GM19452 (cell line): ENCODE results near the gene DGCR6L.
"Not testable (repeated sequence)": the region's sequence is repeated elsewhere in the genome, so short reads cannot be mapped to it uniquely, and the experiment has no call there.

ENCODE experiments used
- ATAC-seq: cut with Tn5 transposase; IDR thresholded peaks from one replicate; pipeline ENCODE4 v1.9.1; 2021; ENCODE audit not compliant: unreplicated experiment

DGCR6L gene

DNA sequence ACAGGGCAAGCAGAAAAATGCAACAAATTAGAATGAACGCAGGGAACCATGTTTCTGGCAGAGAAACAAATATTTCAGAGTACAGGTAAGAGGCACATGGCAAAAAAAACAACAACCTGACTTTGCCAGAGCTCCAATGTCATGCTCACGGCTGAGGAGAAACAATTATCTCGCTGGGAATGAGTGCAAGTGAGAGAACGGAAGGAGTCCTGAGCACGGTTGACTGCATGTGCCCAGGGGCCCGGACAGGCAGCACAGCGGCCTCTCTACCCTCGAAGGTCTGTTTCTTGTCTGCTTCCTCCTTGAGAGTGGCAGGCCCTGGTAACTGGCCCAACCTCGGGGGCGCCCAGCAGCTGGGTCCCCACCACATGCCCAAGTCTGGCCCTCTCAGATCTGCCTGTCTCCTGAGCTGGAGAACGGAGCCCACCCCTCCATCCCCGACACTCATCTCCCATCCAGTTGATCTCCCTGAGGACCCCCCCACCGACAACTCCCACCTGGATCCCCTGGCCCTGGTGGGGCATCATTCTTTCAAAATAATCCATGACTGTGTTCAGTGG lies 27.1 kb downstream of the DGCR6L start:
- no peak for ATAC-seq

- ATAC-seq, result no peak
Measured at GRCh38 chr22:20292108-20292507, 27.8 kb downstream of the DGCR6L start.

DNA sequence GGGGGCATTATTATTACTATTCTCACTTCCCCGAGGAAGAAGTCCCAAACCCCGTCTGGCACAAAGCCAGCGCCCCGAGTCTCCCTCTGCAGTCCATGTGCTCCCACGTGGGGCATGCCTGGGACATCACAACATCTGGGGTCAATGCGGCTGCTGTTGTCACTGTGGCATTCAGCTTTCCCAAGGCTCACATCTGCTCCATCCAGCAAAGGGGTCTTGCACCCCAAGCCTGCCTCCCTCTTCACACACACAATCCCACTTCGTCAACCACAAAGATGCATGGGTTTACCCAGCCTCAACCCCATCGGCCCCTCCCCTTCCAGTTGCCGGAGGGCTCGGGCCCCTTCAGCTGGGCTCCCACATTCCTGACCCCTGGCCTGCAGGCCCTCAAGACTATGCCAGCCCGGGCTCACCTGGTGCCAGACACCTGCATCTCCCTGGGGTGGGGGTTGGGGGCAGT lies 28.2 kb downstream of the DGCR6L start:
- ATAC-seq, result no peak

DNA sequence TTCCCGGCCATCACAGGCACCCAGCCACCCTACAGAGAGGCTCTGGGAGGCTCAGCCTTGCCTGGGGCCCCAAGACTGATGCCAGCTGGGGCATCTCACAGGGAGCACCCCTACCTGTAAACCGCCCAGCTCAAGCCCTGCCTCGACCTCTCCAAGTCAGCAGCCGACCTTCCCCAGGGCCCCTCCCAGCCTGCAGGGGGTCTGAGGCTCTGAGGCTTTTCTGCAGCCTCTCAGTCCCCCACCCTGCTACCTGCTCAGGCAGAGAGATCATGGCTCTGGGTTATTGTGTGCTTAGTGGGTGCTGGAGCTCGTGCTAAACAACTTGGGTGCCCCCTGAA lies 28.6 kb downstream of the DGCR6L start:
- ATAC-seq, result no peak

DNA sequence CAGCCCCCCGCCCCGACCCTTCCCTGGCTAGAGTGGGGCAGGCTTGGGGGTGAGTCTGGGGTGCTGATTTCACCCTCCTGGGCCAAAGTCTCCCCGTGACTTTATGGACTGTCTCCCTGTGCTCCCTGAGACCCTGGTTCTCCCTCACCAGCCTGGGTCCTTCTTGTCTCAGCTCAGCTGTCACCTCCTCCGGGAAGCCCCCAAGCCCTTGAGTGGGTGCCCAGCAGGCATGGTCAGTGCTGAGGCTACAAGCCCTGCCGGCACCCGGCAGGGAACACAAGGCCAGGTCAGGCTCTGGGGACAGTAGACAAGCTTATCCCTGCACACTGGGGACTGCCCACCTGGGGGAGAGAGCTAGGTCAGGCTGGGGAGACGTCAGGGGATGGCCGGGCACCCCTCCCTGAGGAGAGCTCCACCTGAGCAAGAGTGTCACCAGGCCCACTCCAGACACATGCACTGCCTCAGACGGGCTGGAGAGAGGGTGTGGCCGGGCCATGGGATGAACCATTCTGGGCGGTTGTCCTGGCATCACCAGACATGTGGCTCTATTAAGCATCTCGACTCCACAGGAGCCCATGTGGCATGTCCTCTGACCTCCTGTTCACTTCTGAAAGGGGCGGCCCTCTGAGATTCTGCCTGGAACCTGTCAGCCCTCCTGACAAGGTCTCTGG lies 29.1 kb downstream of the DGCR6L start:
- ATAC-seq, result no peak

- ATAC-seq, result no peak
Measured at GRCh38 chr22:20290045-20290392, 29.8 kb downstream of the DGCR6L start.

DNA sequence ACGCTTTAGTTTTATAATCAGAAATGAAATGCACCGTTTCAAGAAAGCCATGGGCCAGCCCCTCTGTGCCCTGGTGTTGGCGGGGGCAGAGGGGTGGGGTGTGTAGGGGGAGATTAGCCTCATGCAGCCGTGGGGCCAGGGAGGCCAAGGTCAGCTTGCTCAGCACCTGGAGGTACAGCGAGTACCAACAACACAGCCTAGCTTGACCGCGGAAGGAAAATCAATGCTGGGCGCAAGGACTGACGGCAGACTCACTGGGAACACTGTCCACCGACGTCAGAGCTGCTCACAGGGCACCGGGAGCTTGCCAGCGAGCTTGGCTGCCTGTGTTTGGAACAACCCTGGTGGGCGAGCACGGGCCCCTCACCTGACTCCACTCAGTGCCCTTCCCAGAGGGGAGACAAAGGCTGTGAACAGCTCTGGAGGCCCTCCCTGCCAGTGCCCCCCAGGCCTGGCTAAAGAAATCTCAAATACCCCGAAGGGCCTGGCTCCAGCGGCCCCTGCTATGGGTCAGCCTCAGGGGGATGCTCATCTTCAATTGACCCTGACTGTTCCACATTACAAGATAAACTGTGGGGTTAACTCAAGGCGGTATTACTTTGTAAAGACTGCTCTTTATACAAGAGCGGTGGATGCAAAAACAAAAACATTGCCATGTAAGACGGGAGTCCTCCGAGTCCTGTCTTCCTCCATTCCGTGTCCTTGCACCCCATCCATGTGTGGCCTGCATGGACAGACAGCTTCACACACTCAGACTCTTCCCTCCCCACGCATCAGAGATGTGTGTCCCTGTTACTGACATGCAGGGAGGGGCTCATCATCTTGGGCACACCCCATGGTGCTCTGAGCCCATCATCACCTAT lies 30.4 kb downstream of the DGCR6L start:
- ATAC-seq, result not testable (repeated sequence)

DNA sequence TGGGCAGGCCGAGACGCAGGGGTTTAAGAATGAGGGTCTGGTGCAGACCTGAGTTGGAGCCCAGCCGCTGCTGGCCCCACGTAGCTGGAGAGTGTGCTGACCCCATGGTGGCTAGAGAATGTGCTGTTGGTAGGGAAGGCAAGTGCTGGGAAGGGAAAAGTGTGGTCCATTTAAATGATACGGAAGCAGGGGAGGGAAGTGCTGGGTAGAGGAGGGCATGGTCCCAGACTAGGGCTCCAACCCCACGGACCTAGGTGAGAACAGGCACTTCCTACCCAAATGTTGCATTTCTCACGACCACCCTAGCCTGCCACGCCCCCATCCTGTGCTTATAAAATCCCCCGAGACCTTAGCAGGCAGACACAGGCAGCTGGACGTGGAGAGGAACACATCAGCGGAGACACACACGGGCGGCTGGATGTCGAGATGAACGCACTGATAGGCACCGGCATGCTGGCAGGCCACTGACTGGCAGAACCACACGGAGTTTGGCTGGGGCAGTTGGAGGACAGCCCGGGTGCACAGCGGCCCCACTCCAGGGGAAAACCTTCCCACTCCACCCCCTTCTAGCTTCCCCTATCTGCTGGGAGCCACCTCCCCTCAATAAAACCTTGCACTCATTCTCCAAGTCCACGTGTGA lies 33.0 kb downstream of the DGCR6L start:
- not testable (repeated sequence) for ATAC-seq

- not testable (repeated sequence) for ATAC-seq
Measured at GRCh38 chr22:20286312-20286660, 33.6 kb downstream of the DGCR6L start.

DNA sequence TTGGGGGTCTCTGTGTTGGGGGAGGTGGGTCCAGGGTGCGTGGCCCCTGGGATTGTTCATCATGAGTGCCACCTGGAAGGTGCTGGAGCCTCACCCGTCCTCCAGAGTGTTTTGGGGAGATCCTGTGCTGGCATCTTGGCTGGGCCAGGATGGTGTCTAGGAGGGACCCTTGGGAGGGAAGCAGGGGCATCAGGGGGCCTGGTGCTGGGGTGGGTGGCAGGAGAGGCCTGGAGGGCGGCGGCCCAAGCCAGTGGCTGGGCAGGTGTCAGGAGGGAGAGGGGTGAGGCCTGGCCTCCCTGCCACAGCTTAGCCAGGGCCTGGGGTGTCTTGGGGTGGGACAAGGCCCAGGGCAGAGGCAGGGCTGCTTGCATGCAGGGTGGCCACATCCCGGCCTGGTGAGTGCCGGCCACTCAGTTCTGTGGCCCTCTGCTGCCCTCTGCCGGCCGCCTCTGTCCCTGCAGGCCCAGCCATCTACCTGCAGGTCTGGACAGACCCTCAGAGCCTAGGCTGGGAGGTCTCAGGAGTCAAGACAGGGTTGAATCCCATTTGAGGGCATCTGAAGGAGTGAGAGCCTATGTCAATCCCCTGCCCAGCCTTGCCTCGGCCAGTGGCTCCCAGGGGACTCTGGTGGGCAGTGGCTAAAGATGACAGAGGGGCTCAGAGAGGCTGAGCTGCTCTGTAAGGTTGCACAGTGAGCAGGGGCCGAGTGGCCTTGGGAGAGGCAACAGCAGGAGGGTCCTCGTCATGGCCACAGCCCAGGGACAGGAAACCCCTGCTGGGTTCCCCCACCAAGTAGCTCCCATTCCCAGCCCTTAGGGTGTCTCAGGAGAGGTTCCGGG lies 34.2 kb downstream of the DGCR6L start:
- ATAC-seq, result not testable (repeated sequence)

DNA sequence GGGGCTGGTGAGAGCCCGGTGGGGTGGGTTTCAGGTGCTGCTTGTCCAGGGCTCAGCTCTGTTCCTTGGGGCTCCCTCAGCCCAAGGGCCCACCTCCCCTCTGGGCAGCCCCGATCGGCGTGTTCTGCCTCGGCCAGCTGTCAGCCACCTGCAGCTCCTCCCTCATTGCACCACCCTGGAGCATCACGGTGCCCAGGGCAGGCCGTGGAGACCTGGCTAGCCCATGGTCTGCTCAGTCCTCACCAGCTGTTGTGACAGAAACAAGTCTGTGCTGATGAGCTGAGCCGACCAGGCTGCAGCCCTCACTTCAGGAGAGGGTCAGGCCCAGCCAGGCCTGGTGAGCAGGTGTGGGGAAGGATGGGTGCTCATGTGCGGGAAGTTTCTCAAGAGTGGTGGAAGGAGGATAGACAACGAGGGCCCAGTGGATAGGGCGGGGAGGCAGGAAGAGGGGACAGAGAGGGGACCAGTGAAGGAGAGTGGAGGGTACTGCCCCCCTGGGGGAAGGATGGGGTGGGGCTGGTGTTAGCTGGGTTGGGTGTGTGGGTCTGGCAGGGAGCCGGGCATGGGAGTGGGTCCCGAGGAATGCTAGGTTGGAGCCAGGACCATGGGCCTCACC lies 35.3 kb downstream of the DGCR6L start:
- no peak for ATAC-seq

DNA sequence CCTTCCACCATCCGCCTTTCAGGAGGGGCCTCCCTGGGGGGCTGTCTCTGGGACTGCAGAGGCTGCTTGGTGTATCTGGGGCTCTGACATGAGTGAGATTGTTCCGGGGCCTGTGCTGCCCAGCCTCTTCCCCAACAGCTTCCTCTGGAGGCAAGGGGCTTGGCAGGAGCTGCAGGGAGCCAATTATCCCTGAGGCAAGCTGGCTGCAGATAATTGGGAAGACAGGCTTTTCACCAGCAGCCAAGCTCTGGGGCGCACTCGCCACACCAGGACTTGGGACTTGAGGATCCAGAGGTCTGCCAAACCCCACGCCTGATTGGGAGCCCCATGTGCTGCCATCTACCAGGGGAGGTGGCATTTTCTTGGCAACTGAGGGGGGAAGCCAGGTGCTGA lies 36.2 kb downstream of the DGCR6L start:
- no peak for ATAC-seq

- no peak for ATAC-seq
Measured at GRCh38 chr22:20282901-20283673, 36.8 kb downstream of the DGCR6L start.

- no peak for ATAC-seq
Measured at GRCh38 chr22:20281891-20282290, 38.0 kb downstream of the DGCR6L start.

DNA sequence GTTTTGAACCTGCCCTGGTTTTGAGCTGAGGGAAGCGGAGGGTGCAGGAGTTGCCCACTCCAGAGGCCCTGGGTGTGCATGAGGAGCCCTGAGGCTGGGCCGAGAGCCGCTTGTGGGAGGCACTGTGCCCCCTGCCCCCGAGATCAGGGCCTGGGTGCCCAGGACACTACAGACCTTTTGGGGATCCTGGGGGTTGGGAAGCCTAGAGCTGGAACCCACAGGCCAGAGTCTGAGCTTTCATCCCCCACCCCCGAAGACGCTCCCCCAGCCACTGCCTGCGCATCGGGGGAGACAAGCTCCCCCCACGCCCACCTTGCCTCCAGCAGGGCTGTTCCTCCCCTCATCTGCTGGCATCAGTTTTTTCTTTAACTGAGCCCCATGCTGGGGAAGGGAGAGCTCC lies 38.4 kb downstream of the DGCR6L start:
- ATAC-seq, result not testable (repeated sequence)

DNA sequence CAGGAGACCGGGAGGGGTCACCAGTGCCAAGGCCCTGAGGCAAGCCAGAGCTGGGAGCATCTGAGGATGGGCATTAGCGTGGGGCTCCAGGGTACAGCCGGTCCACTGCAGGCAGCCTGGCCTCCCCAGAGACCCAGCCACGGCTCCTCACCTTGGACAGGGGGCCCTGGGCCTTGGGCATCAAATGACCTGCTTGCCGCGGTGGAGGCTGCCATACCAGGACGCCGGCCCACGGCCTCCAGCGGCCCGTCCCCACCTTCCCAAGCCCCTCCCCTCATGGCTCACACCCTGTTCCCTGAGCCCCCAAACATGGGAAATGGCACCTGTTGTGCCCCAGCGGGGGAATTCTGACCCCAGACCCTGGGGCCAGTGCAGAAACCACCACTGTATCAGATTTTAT lies 39.0 kb downstream of the DGCR6L start:
- no peak for ATAC-seq

- ATAC-seq, result not testable (repeated sequence)
Measured at GRCh38 chr22:20280163-20280562, 39.7 kb downstream of the DGCR6L start.

DNA sequence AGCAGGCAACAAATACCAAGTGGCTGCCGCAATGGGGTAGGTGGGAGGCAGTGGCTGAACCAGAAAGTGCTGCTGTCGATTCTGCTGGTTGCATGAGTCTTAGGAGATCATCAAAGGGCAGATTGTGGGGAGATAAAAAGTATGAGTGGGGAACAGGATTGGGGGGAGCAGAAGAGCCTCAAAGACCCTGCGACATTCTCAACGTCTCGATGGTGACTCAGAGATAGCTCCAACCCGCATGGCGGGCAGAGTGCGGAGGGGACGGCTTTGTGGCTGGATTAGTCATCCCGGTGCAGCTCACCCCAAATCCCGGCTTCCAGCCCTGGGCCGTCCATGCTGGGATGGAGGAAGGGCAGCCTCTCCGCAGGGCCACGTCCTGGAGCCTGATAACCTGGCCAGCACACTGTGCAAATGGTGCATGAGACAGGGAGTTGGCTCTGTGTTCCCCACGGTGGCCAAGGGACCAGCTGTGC lies 40.2 kb downstream of the DGCR6L start:
- no peak for ATAC-seq

DNA sequence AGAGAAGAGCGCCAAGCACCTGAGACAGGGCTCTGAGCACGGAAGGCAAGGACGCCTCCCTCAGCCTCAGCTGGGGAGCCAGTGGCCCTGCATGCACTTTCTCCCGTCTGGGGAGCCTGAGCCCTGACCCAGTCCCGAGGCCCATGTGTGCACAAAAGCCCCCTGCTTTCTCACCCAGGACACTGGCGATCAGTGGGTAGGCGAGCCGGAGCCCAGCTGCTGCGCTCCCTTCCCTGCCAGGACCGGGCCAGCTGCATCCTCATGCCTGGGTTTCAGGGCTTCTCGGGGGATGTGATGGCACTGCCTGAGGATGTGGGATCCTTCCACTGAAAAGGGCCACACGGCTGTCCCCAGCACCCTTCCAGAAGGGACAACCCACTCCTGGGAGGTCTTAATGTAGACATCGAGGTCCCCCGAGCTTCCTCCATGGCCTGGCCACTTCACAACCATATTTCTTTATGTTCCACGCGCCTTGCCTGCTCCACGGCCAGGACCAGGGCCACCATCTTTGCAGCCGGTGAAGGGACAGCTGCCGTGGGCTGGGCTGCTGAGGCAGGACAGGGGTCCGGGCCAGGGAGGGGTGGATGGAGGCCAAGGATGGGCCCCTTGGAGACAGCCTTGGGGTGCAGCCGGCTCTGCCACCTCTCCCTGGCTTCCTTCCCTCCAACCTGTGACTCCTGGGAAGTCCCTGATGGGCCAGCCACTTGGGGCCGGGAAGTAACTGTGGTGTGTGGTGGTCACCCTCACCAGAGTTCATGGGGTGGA lies 41.0 kb downstream of the DGCR6L start:
- ATAC-seq, result not testable (repeated sequence)
